Posterior cingulate gyrus (tissue), 11 donors: ENCODE data around the gene RSPH10B.
A peak's percentile ranks its signal among the peaks of the same experiment; 100 is the strongest.
"Not testable (repeated sequence)": the region's sequence is repeated elsewhere in the genome, so short reads cannot be mapped to it uniquely, and the experiment has no call there.

Experiments used
- DNase-seq, 10 donors: peaks; one replicate each; pipeline versions ENCODE4 v3.0.0 to v3.0.0-alpha.2; 2020 to 2021; ENCODE audit warnings: mixed read lengths in 3 of 10
- intact Hi-C: fragments of 100-400 bp; cut with DNase I; formaldehyde crosslinking; loops from one replicate; pipeline ENCODE4 v1.15.1; 2023

The RSPH10B gene

GRCh38 chr7:5931250-5931649 is 39.2 kb downstream of the RSPH10B start:
- intact Hi-C loops: not testable (repeated sequence)
- peak in 1 of 10 donors; percentile 60 for DNase-seq

- DNase-seq, intact Hi-C loops: not testable (repeated sequence)
These were observed 40.2 kb downstream of the RSPH10B start for GRCh38 chr7:5930290-5930689.

- intact Hi-C loops, DNase-seq: not testable (repeated sequence)
These were observed 44.1 kb downstream of the RSPH10B start for GRCh38 chr7:5926263-5926870.

GRCh38 chr7:5924630-5925029 is 45.9 kb downstream of the RSPH10B start:
- DNase-seq, intact Hi-C loops: not testable (repeated sequence)

GRCh38 chr7:5924180-5924579 is 46.3 kb downstream of the RSPH10B start:
- intact Hi-C loops, DNase-seq: not testable (repeated sequence)

- intact Hi-C loops: not testable (repeated sequence)
- DNase-seq: peak in 1 of 10 donors; percentile 1
These were observed 54.0 kb downstream of the RSPH10B start for GRCh38 chr7:5916529-5916928.

GRCh38 chr7:5908835-5909234 is 61.7 kb downstream of the RSPH10B start:
- DNase-seq, intact Hi-C loops: not testable (repeated sequence)

GRCh38 chr7:5904726-5905125 is 65.8 kb downstream of the RSPH10B start:
- DNase-seq, intact Hi-C loops: not testable (repeated sequence)

GRCh38 chr7:5903002-5903401 is 67.5 kb downstream of the RSPH10B start:
- intact Hi-C loops, DNase-seq: not testable (repeated sequence)

- intact Hi-C loops: not testable (repeated sequence)
- peak in 9 of 10 donors; percentile 46 to 96 (median 81) for DNase-seq
These were observed 71.8 kb downstream of the RSPH10B start, which contains the start of gene CCZ1 for GRCh38 chr7:5898480-5899224. Gene CCZ1 (plus strand): TSS chr7:5898733. CDS start chr7:5898800, 67 bp downstream.

GRCh38 chr7:5897369-5897919 is 73.0 kb downstream of the RSPH10B start:
- intact Hi-C loops, DNase-seq: not testable (repeated sequence)

- intact Hi-C loops: no loop called here
- no peak for DNase-seq
These were observed 78.0 kb downstream of the RSPH10B start for GRCh38 chr7:5892498-5892897.

GRCh38 chr7:5890244-5890643 is 80.2 kb downstream of the RSPH10B start:
- intact Hi-C loops, DNase-seq: not testable (repeated sequence)

- DNase-seq, intact Hi-C loops: not testable (repeated sequence)
These were observed 82.5 kb downstream of the RSPH10B start for GRCh38 chr7:5888021-5888420.

- DNase-seq, intact Hi-C loops: not testable (repeated sequence)
These were observed 86.1 kb downstream of the RSPH10B start for GRCh38 chr7:5884431-5884830.

- intact Hi-C loops, DNase-seq: not testable (repeated sequence)
These were observed 90.4 kb downstream of the RSPH10B start for GRCh38 chr7:5880106-5880505.

- intact Hi-C loops, DNase-seq: not testable (repeated sequence)
These were observed 90.9 kb downstream of the RSPH10B start for GRCh38 chr7:5879591-5879990.
